A549 (cell line): ENCODE results near the gene OPRD1. TPM values are rescaled to one million over a fixed set of nuclear protein-coding genes. Genes with fewer than 3 reads are reported as not detected.

ENCODE experiments used
- ATAC-seq, 2 experiments: fragments of 200-7000 bp in 1 of 2; fragments of >200 bp in 1 of 2; cut with Nextera tagmentation in 1 of 2; cut with Tn5 transposase in 1 of 2; 3 replicates each; pipeline versions ENCODE4 v1.8.0 to v1.9.1; 2018 to 2020; ENCODE audit warnings: mild to moderate bottlenecking in 1 of 2, moderate library complexity in 1 of 2
- CTCF ChIA-PET: fragments of 300-600 bp; sonication (Branson Sonifier 250); formaldehyde crosslinking; extraction: SDS; loops from one replicate; lab custom pipeline; 2021; ENCODE audit warnings: antibody characterized with exemption, inconsistent platforms; lab: Yijun Ruan, JAX
- POLR2A ChIA-PET: fragments of 350-600 bp; formaldehyde crosslinking; extraction: SDS; loops from one replicate; lab custom pipeline; 2021; ENCODE audit warnings: antibody characterized with exemption, inconsistent platforms; lab: Yijun Ruan, JAX
- DNase-seq, 2 experiments: peaks; one replicate each; pipeline versions ENCODE4 v3.0.0 to v3.0.0-alpha.2; 2011 to 2016; ENCODE audit warnings: low read depth in 1 of 2, low spot score in 1 of 2
- FAIRE-seq: peaks from 2 replicates; lab custom pipeline; 2011; peaks lifted over from hg19 to GRCh38; lab: Jason Lieb, UNC
- H3K27ac ChIP-seq, 2 experiments: fragments of >200 bp; sonication (Bioruptor Twin); formaldehyde crosslinking; 3 replicates each; pipeline ENCODE4 v1.5.1; 2016 to 2017
- H3K4me1 ChIP-seq: fragments of >200 bp; sonication (Bioruptor Twin); formaldehyde crosslinking; 3 replicates; pipeline ENCODE4 v1.6.1; 2016
- H3K4me2 ChIP-seq: fragments of >200 bp; sonication (Bioruptor Twin); formaldehyde crosslinking; 3 replicates; pipeline ENCODE4 v1.6.1; 2016
- H3K4me3 ChIP-seq: fragments of >200 bp; sonication (Bioruptor Twin); formaldehyde crosslinking; 3 replicates; pipeline ENCODE4 v1.5.1; 2016
- H3K9me3 ChIP-seq: fragments of >200 bp; sonication (Bioruptor Twin); formaldehyde crosslinking; 3 replicates; pipeline ENCODE4 v1.6.1; 2016
- CBX2 ChIP-seq: fragments of 200-600 bp; sonication (generic); IDR thresholded peaks from 2 replicates; pipeline ENCODE4 v1.6.1; 2016; ENCODE audit warnings: low read depth, mild to moderate bottlenecking, borderline replicate concordance
- EHF ChIP-seq: fragments of 250-450 bp; sonication (Bioruptor Pico); IDR thresholded peaks from 2 replicates; pipeline ENCODE4 v1.5.0; 2020; ENCODE audit warnings: mild to moderate bottlenecking
- EHMT2 ChIP-seq: fragments of 200-600 bp; sonication (generic); IDR thresholded peaks from 2 replicates; pipeline ENCODE4 v1.6.1; 2016; ENCODE audit warnings: antibody characterized with exemption, low read depth, mild to moderate bottlenecking, moderate library complexity
- FOSB ChIP-seq: fragments of 250-450 bp; sonication (Bioruptor Pico); IDR thresholded peaks from 2 replicates; pipeline ENCODE4 v1.5.0; 2020; ENCODE audit warnings: mild to moderate bottlenecking, moderate library complexity
- HEYL ChIP-seq: fragments of 250-450 bp; sonication (Bioruptor Pico); IDR thresholded peaks from 2 replicates; pipeline ENCODE4 v1.8.0; 2021; ENCODE audit warnings: mild to moderate bottlenecking, moderate library complexity
- HOXB13 ChIP-seq: fragments of 250-450 bp; sonication (Bioruptor Pico); IDR thresholded peaks from 2 replicates; pipeline ENCODE4 v1.5.0; 2020; ENCODE audit warnings: low read depth, mild to moderate bottlenecking, moderate library complexity
- KDM1A ChIP-seq: fragments of 200-600 bp; sonication (generic); IDR thresholded peaks from 2 replicates; pipeline ENCODE4 v1.6.1; 2016; ENCODE audit warnings: low read depth, mild to moderate bottlenecking
- POLR2A ChIP-seq: IDR thresholded peaks from 2 replicates; pipeline ENCODE4 v1.6.1; 2012; ENCODE audit warnings: mild to moderate bottlenecking, low read length
- RAD21 ChIP-seq, 2 experiments: fragments of >200 bp in 1 of 2; sonication (Bioruptor Twin) in 1 of 2; formaldehyde crosslinking in 1 of 2; IDR thresholded peaks in 1 of 2; conservative IDR thresholded peaks in 1 of 2; 2 replicates in 1 of 2; 3 replicates in 1 of 2; pipeline ENCODE4 v1.6.1; 2012 to 2018; ENCODE audit warnings: inconsistent platforms in 1 of 2
- RCOR1 ChIP-seq: fragments of 150-350 bp; IDR thresholded peaks from 2 replicates; pipeline ENCODE4 v1.6.1; 2014; ENCODE audit warnings: antibody characterized with exemption, low read length, low read depth
- TP53 ChIP-seq: fragments of 250-450 bp; sonication (Bioruptor Pico); IDR thresholded peaks from 2 replicates; pipeline ENCODE4 v1.5.0; 2021; ENCODE audit warnings: mild to moderate bottlenecking, moderate library complexity
- WGBS: methylation state at CpG from one replicate; pipeline ENCODE4 v1.1.6; 2017; ENCODE audit errors: missing lambda C conversion rate; 5-methylcytosine and 5-hydroxymethylcytosine counted together
- polyA plus RNA-seq, 4 experiments: library from polyadenylated mRNA; depleted of rRNA in 3 of 4; stranded (reverse); fragments of >200 nt; fragmentation: RNase III in 1 of 4; extraction: RNeasy Plus Mini Kit Qiagen cat#74134 plus additional on column Dnase treatment in 1 of 4; gene quantifications; 2 replicates in 3 of 4; 3 replicates in 1 of 4; pipeline ENCODE4 v1.2.3, GENCODE V29; 2011 to 2017
- TF ChIP-seq, protein P1 (sequence below): fragments of 250-450 bp; sonication (Bioruptor Pico); IDR thresholded peaks from 2 replicates; pipeline ENCODE4 v1.5.0; 2020; ENCODE audit warnings: low read depth, mild to moderate bottlenecking, moderate library complexity
- TF ChIP-seq, protein P2 (sequence below): fragments of >200 bp; sonication (Bioruptor Twin); formaldehyde crosslinking; IDR thresholded peaks from 3 replicates; pipeline ENCODE4 v1.6.1; 2016

The OPRD1 gene
- polyA plus RNA-seq, 2 of the 4 experiments (the other 2 are of a cell fraction) = not detected

DNA sequence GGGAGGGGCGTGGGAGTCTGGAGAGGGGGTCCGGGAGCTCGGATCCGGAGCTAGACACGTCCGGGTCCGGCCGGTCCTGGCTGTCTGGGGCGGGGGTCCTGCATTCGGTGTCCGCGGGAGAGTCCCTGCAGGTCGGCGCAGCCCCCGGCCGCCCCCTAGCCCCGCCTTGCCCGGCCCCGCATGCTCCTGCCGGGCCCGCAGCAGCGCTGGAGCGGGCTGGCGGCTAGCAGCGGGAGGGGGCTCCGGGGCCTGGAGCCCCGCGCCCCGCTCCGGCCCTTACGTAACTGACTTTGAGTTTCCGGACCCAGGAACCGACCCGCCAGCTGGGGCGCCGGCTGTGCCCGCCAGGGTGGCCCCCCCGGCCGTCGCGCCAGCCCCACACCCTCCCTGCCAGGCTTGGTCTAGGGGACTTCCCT, 75.5 kb downstream of the OPRD1 start:
- TF ChIP-seq EHMT2 (no peak), CBX2 (no peak), HOXB13 (no peak)
- TF ChIP-seq, protein P1, sequence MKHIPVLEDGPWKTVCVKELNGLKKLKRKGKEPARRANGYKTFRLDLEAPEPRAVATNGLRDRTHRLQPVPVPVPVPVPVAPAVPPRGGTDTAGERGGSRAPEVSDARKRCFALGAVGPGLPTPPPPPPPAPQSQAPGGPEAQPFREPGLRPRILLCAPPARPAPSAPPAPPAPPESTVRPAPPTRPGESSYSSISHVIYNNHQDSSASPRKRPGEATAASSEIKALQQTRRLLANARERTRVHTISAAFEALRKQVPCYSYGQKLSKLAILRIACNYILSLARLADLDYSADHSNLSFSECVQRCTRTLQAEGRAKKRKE = no peak
- H3K9me3 ChIP-seq = no peaks in the 10 kb centered on the region
- ATAC-seq (peak in 1 of 2 experiments; percentile 33; a peak in 3 of 6 replicates), FAIRE-seq (no peak), DNase-seq (no peak)
- H3K27ac ChIP-seq = peak overlapping the region; percentile 91 to 96
- CTCF ChIA-PET = interaction anchor here (1.3 to 9.6 kb wide), 4 partner anchors 10 to 146 kb away, joined by 4 to 75 read pairs (median 6); no protein-coding TSS in a partner anchor
- H3K4me2 ChIP-seq = peak overlapping the region; percentile 99
- WGBS = 0% methylated on average over 2 of the region's 41 CpGs
- POLR2A ChIA-PET = interaction anchor here (0.5 kb wide), 1 partner anchor 21 kb away, joined by 3 read pairs; no protein-coding TSS in a partner anchor
- peak overlapping the region; percentile 89 for H3K4me3 ChIP-seq
- H3K4me1 ChIP-seq = peaks cover 34% of the 10 kb centered on the region

- ATAC-seq (peak in 1 of 2 experiments; percentile 11; a peak in 1 of 6 replicates), FAIRE-seq (no peak), DNase-seq (no peak)
- Histone ChIP-seq H3K9me3 (no peaks in the 10 kb centered on the region), H3K4me2 (peak overlapping the region; percentile 99), H3K27ac (peak overlapping the region; percentile 91 to 96), H3K4me1 (peaks cover 33% of the 10 kb centered on the region), H3K4me3 (peak overlapping the region; percentile 89)
- ChIA-PET CTCF (interaction anchor here (1.3 to 9.6 kb wide), 4 partner anchors 10 to 145 kb away, joined by 4 to 75 read pairs (median 6); no protein-coding TSS in a partner anchor), POLR2A (interaction anchor here (0.5 kb wide), 1 partner anchor 20 kb away, joined by 3 read pairs; no protein-coding TSS in a partner anchor)
- WGBS = 62% methylated on average over 18 of the region's 24 CpGs
- no peak for TF ChIP-seq FOSB (CRISPR knock-in tag)
- no peak for TF ChIP-seq CBX2
- no peak for TF ChIP-seq RAD21 (conservative IDR thresholded peaks at IDR 0.05 in 1 of 2, IDR thresholded peaks at IDR 0.05 in 1 of 2)
- TF ChIP-seq EHF (CRISPR knock-in tag) = no peak
- no peak for TF ChIP-seq HEYL (CRISPR knock-in tag)
- TF ChIP-seq, protein P2, sequence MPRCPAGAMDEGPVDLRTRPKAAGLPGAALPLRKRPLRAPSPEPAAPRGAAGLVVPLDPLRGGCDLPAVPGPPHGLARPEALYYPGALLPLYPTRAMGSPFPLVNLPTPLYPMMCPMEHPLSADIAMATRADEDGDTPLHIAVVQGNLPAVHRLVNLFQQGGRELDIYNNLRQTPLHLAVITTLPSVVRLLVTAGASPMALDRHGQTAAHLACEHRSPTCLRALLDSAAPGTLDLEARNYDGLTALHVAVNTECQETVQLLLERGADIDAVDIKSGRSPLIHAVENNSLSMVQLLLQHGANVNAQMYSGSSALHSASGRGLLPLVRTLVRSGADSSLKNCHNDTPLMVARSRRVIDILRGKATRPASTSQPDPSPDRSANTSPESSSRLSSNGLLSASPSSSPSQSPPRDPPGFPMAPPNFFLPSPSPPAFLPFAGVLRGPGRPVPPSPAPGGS = no peak
- no peak for TF ChIP-seq TP53
These were observed 76.1 kb downstream of the OPRD1 start for GRCh38 chr1:28887835-28888682.

- TF ChIP-seq POLR2A (no peak), RCOR1 (no peak), KDM1A (no peak)
- TF ChIP-seq, protein P1 = no peak
- ChIA-PET POLR2A (no interaction called here), CTCF (interaction anchor here (0.6 to 9.6 kb wide), 4 partner anchors 15 to 145 kb away, joined by 3 to 75 read pairs (median 6); no protein-coding TSS in a partner anchor)
- H3K4me1 ChIP-seq = peaks cover 30% of the 10 kb centered on the region
- H3K4me3 ChIP-seq = no peak overlapping the region
- no peak overlapping the region for H3K27ac ChIP-seq
- ATAC-seq (no peak), DNase-seq (no peak), FAIRE-seq (no peak)
- WGBS = 96% methylated on average over 7 of the region's 7 CpGs
- H3K4me2 ChIP-seq = no peak overlapping the region
- H3K9me3 ChIP-seq = no peaks in the 10 kb centered on the region
These were observed 76.9 kb downstream of the OPRD1 start for GRCh38 chr1:28888915-28889314.

GRCh38 chr1:28889357-28889756, 77.4 kb downstream of the OPRD1 start:
- DNase-seq (no peak), ATAC-seq (no peak), FAIRE-seq (no peak)
- ChIA-PET CTCF (interaction anchor here (0.6 to 9.6 kb wide), 4 partner anchors 14 to 144 kb away, joined by 3 to 75 read pairs (median 6); no protein-coding TSS in a partner anchor), POLR2A (no interaction called here)
- WGBS = no CpG with 5 or more reads among the region's 5 CpGs
- TF ChIP-seq, protein P2 = no peak
- peaks cover 26% of the 10 kb centered on the region for H3K4me1 ChIP-seq
- H3K4me2 ChIP-seq = no peak overlapping the region
- H3K27ac ChIP-seq = no peak overlapping the region
- H3K4me3 ChIP-seq = no peak overlapping the region
- H3K9me3 ChIP-seq = no peaks in the 10 kb centered on the region
